IPS-NIHi7 (cell line): Measurements from ENCODE around the gene BLOC1S4.
"Not testable (repeated sequence)": the region's sequence is repeated elsewhere in the genome, so short reads cannot be mapped to it uniquely, and the experiment has no call there.

Experiments used
- DNase-seq: peaks from one replicate; pipeline ENCODE4 v3.0.0; 2012; ENCODE audit warnings: mixed read lengths; ENCODE audit errors: extremely low spot score

BLOC1S4 gene

DNA sequence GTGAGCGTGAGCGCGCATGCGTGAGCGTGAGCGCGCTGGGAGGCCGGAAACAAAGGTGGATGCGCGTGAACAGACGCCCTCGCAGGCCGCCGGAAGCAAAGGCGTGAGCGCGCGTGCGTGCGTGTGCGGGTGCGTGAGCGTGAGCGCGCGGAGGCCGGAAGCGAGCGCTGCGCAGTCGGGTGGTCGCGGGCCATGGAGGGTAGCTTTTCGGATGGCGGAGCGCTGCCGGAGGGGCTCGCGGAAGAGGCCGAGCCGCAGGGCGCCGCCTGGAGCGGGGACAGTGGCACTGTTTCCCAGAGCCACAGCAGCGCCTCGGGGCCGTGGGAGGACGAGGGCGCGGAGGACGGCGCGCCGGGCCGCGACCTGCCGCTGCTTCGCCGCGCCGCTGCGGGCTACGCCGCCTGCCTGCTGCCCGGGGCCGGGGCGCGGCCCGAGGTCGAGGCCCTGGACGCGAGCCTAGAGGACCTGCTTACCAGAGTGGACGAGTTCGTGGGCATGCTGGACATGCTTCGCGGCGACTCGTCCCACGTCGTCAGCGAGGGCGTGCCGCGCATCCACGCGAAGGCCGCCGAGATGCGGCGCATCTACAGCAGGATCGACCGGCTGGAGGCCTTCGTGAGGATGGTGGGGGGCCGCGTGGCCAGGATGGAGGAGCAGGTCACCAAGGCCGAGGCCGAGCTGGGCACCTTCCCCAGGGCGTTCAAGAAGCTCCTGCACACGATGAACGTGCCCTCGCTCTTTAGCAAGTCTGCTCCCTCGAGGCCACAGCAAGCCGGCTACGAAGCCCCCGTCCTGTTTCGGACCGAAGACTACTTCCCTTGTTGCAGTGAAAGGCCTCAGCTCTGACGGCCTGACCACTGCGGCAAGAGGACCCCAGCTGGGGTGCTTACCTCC lies at the start of gene BLOC1S4:
Gene BLOC1S4, plus strand, starts transcription at position 157 of the 894 bp plus-strand sequence. Its CDS starts 36 bp downstream, at position 193.
- peak; percentile 94 for DNase-seq

DNA sequence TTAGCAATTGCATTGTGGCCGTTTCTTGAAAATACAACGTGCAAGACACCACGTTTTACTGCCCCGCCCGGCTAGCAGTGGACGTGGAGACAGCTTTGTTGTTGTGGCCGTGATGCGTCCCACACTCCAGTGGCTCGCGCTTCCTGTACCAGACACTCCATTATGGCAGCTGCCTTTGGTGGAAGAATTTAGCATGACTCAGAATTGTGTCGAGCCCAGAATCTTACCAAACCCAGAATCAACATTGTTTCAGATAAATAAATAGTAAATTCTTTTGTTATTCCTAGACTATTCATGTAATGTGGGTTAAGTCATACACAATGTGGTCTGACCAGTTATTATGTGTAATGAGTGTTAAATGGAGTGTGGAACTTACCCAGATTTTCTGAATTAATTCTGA lies 47.6 kb upstream of the BLOC1S4 start:
- no peak for DNase-seq

DNA sequence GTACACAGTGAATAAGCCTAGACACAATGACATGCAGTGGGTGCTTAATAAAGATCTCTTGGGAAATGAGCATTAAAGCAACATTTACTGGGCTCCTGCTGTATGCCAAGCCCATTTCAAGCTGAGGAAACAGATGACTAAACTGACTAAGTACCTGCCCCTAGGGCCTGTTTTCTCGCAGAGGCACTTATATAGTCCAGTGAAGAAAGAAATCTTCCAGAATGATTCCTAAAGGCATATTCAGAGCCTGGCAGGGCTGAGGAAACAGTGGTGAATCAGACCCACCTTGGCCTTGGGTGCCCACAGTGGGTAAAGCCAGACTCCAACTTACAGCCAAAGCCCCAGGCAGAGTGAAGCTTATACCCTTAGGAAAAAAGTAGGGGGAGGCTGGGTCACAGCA lies 44.3 kb upstream of the BLOC1S4 start:
- DNase-seq, result no peak

GRCh38 chr4:6672131-6672530 lies 43.8 kb upstream of the BLOC1S4 start:
- no peak for DNase-seq

- not testable (repeated sequence) for DNase-seq
Observed at GRCh38 chr4:6672541-6673190, 43.3 kb upstream of the BLOC1S4 start.

DNA sequence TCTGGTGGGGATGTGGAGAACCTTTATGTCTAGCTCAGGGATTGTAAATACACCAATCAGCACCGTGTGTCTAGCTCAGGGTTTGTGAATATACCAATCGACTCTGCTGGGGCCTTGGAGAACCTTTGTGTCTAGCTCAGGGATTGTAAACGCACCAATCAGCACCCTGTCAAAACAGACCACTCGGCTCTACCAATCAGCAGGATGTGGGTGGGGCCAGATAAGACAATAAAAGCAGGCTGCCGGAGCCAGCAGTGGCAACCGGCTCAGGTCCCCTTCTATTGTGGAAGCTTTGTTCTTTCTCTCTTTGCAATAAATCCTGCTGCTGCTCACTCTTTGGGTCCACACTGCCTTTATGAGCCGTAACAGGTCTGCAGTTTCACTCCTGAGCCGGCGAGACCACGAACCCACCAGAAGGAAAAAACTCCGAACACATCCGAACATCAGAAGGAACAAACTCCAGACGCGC lies 42.7 kb upstream of the BLOC1S4 start:
- not testable (repeated sequence) for DNase-seq

GRCh38 chr4:6673660-6674499 lies 42.1 kb upstream of the BLOC1S4 start:
- peak; percentile 98 for DNase-seq

GRCh38 chr4:6674500-6675149 lies 41.3 kb upstream of the BLOC1S4 start:
- peak; percentile 36 for DNase-seq

DNA sequence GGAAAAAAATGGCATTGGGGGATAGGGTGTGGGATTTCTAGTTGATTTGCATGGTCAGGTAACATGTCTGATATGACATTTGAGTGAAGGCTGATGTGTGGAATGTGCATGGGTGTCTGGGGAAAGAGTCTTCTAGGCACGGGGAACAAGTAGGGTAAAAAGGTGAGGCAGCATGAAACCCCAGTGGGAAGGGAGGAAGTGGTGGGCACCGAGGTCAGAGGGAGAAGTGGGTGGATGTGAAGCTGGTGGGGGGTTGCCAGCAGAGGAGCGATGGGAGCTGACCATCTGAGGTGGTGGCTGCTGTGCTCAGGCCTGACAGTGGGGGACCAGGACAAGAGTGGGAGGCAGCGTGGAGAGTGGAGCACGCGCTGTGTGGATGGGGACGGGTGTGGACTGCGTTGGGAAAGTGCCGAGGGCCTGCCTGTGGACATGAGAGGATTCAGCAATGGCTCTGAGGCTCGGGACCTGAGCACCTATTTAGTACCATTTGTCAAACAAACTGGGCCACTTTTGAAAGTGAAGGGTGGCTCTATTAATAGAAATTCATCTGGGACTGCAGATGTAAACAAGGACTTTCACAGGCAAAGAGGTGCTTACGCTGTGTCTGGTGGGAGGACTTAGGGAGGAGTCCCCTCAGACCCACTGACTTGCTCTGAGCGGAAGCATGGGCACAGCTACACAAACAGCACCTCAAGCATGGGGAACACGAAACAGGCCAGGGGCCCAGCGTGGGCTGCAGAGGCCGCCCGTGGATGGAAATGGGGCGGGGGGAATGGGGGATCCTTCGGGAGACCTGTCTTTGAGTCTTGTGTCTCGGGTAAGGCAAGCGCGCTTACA lies 39.0 kb upstream of the BLOC1S4 start:
- no peak for DNase-seq

DNA sequence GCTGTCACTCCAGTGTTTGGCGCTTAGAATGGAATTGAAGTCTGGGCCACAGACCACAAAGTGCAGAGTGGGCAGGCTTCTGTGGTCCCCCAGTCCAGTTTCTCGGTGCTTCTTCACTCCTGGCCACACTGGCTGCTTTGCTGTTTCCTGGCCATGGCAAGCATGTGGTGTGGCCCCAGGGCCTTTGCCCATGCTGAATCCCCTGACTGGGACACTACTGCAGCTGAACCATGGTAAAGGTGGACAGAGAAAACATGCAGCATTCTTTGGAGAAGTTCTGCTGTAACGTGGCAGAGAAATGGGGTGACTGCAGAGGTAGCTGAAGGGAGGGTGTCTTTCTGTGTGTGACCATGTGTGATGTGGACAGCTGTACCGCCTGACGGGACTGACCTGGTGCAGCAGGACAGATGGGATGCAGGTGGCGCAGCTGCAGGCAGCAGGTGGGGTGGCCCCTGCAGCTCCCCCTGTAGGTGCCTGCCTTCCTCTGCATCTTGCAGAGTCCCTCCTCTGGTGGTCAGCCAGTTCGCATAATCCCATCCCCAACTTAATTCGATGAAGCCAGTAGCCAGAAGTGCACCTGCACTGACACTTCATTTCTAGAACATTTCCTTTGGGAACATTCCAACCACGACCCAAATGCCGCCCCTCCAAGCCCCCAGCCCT lies 35.5 kb upstream of the BLOC1S4 start:
- DNase-seq, result peak; percentile 80

DNA sequence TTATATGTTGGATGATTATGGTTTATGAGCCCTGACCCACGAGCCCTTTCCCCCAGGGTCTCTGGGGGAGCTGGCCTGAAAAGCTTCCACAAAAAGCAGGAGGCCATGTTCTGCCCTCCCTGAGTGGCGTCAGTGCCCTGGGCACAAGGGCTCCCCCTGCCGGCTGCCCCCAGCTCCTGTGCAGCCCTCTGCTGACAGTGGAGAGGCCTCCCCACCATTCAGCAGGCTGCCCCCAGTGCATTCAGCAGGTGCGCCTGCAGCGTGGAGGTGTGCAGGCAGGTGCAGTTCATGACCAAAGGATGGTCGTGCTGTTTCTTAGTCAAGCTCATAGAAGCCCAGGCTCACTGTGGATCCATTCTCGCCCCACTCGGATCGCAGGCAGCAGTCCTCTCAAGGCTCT lies 34.8 kb upstream of the BLOC1S4 start:
- DNase-seq, result no peak

DNA sequence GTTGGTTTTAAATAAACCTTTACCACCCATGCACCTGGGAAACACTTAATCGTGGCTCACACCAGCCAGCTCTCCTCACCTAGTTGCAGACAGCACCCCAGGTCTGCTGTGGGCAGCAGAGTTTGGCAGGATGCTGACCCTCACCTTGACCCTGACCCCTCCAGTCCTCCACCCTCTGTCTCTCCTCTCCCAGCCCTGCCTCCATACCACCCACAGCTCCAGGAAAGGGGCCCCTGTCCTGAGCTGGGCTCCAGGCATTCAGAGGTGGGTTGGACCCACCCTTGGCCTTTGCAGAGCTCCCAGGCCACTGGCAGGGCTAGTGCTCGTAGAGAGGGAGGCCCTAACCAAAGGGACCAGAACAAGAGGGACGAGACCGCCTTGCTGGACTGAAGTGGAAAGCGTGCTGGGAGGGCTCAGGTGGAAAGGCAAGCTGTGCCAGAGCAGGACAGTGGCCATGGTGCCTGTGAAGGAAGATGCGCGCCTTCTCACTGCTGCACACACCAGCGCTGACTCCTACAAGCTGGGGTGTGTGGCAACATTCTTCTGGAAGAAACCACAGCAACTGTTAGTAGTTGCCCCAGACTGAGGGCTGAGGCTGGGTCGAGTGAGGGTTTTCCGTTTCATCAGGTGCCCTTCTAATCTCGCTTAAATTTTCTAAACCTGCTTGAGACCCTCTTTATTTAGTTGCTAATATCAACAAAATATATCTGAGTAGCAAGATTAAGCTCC lies 32.9 kb upstream of the BLOC1S4 start:
- DNase-seq, result no peak

GRCh38 chr4:6684656-6685055 lies 31.3 kb upstream of the BLOC1S4 start:
- no peak for DNase-seq

GRCh38 chr4:6686104-6686787 lies 29.7 kb upstream of the BLOC1S4 start:
- no peak for DNase-seq

- peak; percentile 40 for DNase-seq
Observed at GRCh38 chr4:6687947-6688878, 27.8 kb upstream of the BLOC1S4 start.

- DNase-seq, result peak; percentile 83
Observed at GRCh38 chr4:6688879-6689505, 27.0 kb upstream of the BLOC1S4 start.

DNA sequence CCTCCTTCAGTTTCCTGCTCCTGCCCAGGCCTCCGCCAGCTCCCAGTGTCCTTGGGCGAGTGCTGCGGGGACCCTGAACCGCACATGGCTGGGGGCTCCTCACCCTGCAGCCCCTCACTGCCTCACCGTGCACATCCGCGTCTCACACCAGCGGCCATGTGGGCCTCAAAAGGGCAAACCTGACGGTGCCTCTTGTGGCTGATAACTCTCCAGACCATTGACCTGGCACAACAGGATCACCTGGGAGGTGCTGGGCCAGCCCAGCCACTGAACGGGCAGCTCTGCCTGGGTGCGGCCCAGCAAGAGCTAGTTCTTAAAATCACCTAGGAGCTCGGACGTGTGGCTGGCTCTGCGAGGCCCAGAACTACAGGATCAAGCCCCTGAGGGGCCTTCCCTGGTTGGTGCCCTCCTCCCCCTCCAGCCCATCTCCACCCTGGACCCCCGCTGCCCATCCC lies 26.4 kb upstream of the BLOC1S4 start:
- DNase-seq, result no peak
